ENCODE data around the gene LAMA3.

The LAMA3 gene

DNA sequence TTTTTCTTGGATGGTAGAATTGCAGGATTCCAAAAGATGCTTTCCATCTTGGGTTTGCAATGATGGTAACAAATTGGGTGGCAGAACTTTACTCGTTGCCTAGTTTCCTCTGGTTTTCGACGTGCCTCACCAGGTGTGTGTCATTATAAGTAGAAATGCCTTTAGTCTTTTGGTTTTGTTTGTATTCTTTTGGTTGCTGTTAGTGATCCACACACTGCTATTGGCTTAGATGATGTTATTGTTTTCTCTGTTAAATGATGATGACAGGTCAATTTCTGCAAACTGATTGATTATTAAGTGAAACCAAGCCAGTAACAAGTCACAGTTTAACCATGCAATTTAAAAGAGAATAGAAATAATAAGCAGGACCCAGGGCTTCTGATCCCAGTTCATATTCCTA, 6.1 kb upstream of the LAMA3 start:
- no peak overlapping the region for H3K9ac ChIP-seq
- TF ChIP-seq, protein P1, sequence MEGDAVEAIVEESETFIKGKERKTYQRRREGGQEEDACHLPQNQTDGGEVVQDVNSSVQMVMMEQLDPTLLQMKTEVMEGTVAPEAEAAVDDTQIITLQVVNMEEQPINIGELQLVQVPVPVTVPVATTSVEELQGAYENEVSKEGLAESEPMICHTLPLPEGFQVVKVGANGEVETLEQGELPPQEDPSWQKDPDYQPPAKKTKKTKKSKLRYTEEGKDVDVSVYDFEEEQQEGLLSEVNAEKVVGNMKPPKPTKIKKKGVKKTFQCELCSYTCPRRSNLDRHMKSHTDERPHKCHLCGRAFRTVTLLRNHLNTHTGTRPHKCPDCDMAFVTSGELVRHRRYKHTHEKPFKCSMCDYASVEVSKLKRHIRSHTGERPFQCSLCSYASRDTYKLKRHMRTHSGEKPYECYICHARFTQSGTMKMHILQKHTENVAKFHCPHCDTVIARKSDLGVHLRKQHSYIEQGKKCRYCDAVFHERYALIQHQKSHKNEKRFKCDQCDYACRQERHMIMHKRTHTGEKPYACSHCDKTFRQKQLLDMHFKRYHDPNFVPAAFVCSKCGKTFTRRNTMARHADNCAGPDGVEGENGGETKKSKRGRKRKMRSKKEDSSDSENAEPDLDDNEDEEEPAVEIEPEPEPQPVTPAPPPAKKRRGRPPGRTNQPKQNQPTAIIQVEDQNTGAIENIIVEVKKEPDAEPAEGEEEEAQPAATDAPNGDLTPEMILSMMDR (conservative IDR thresholded peaks at IDR 0.05; ENCODE audit: low read depth, low read length): no peak
- H3K36me3 ChIP-seq (ENCODE audit: insufficient read depth): no peaks in the 10 kb centered on the region
- H3K4me3 ChIP-seq (IDR thresholded peaks at IDR 0.05; ENCODE audit: insufficient read depth, low read depth, low read length): no peak overlapping the region
- H3K27me3 ChIP-seq (ENCODE audit: insufficient read depth, low read depth): no peaks in the 10 kb centered on the region
- H3K4me1 ChIP-seq (ENCODE audit: low read depth, poor library complexity, severe bottlenecking): peaks cover 2% of the 10 kb centered on the region
- H3K27ac ChIP-seq: no peak overlapping the region
- no peak overlapping the region for H3K4me2 ChIP-seq
- H3K79me2 ChIP-seq (ENCODE audit: insufficient read depth, low read depth): no peaks in the 10 kb centered on the region
- H2AFZ ChIP-seq (ENCODE audit: low read depth): no peak overlapping the region
- H4K20me1 ChIP-seq (ENCODE audit: insufficient read depth): no peaks in the 10 kb centered on the region

DNA sequence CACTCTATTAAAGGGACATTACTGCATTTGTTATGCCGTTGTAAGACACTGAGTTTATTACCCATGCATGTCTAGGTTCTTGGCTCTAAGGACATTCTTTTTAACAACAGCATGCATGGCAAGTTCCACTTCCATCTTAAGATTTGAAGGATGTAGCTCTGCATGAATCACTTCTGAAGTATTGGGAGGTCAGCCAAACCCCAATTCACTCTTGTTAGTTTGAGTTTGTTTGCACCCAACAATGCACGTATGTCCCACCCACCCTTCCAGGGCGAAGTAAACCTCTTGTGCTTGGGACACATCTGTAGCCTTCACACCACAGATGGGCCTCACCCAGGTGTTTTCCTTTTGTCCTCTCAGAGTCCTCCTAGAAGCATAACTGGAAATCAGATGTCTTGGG, 5.6 kb upstream of the LAMA3 start:
- no peak overlapping the region for H3K4me3 ChIP-seq (IDR thresholded peaks at IDR 0.05; ENCODE audit: insufficient read depth, low read depth, low read length)
- H3K4me2 ChIP-seq: no peak overlapping the region
- H2AFZ ChIP-seq (ENCODE audit: low read depth): no peak overlapping the region
- TF ChIP-seq, protein P1 (conservative IDR thresholded peaks at IDR 0.05; ENCODE audit: low read depth, low read length): no peak
- no peaks in the 10 kb centered on the region for H3K79me2 ChIP-seq (ENCODE audit: insufficient read depth, low read depth)
- H4K20me1 ChIP-seq (ENCODE audit: insufficient read depth): no peaks in the 10 kb centered on the region
- no peaks in the 10 kb centered on the region for H3K36me3 ChIP-seq (ENCODE audit: insufficient read depth)
- no peaks in the 10 kb centered on the region for H3K27me3 ChIP-seq (ENCODE audit: insufficient read depth, low read depth)
- no peak overlapping the region for H3K27ac ChIP-seq
- no peak overlapping the region for H3K9ac ChIP-seq
- H3K4me1 ChIP-seq (ENCODE audit: low read depth, poor library complexity, severe bottlenecking): peaks cover 7% of the 10 kb centered on the region

DNA sequence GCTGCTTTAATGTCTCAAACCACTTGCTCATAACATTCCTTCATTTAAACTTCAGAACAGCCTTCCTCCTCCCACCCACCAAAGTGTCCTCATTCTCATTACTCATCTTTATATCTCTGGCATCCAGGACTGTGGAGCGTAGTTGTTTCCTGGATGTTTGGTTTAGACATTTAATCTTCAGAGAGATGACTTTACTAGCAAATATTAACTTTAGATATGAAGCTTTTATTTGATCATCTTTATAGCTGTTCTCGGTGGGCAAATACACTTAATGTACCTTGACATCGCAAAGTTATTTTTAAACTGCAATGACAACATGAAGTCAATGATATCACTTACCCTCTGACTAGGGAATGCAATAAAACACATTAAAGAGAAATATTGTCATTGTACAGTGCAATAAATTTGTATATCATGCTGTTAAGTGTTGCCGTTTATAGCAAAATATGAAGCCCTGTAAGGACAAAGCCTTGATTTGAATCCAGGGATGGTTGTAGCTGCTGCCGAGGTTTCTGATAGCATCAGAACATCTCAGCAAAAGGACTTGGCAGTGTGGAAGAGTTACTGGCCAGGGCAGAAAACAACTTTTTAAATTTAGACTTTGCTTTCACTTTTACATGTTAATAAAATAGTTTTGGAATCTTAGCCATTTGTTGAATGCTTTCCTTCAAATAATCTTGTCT, 4.6 kb upstream of the LAMA3 start:
- no peaks in the 10 kb centered on the region for H3K79me2 ChIP-seq (ENCODE audit: insufficient read depth, low read depth)
- no peak overlapping the region for H3K9ac ChIP-seq
- H2AFZ ChIP-seq (ENCODE audit: low read depth): no peak overlapping the region
- no peaks in the 10 kb centered on the region for H3K27me3 ChIP-seq (ENCODE audit: insufficient read depth, low read depth)
- H3K4me1 ChIP-seq (ENCODE audit: low read depth, poor library complexity, severe bottlenecking): peaks cover 7% of the 10 kb centered on the region
- H3K27ac ChIP-seq: no peak overlapping the region
- H3K4me3 ChIP-seq (IDR thresholded peaks at IDR 0.05; ENCODE audit: insufficient read depth, low read depth, low read length): no peak overlapping the region
- H4K20me1 ChIP-seq (ENCODE audit: insufficient read depth): no peaks in the 10 kb centered on the region
- TF ChIP-seq, protein P1 (conservative IDR thresholded peaks at IDR 0.05; ENCODE audit: low read depth, low read length): no peak
- no peaks in the 10 kb centered on the region for H3K36me3 ChIP-seq (ENCODE audit: insufficient read depth)
- no peak overlapping the region for H3K4me2 ChIP-seq

DNA sequence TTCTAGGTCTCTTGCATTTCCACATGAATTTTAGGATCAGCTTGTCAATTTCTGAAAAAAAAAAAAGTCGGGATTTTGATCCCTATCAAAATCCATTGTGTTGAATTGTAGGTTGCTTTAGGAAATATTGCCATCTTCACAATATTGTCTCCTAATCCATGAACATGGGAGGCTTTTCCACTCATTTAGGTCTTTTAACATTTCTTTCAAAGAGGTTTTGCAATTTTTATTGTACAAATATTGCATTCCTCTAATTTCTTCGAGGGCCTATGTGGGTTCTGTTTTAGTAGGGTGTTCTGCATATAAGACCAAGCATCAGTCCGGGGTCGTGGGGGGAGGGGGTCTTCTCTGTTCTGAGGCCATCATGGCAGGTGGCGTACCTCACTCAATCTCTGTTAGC, 725 bp upstream of the LAMA3 start:
- Histone ChIP-seq H3K79me2 (ENCODE audit: insufficient read depth, low read depth) (no peaks in the 10 kb centered on the region), H3K27me3 (ENCODE audit: insufficient read depth, low read depth) (no peaks in the 10 kb centered on the region), H4K20me1 (ENCODE audit: insufficient read depth) (no peaks in the 10 kb centered on the region), H3K4me1 (ENCODE audit: low read depth, poor library complexity, severe bottlenecking) (peaks cover 7% of the 10 kb centered on the region), H2AFZ (ENCODE audit: low read depth) (peak overlapping the region; percentile 74; the same call in 1 of the 2 replicates), H3K4me3 (IDR thresholded peaks at IDR 0.05; ENCODE audit: insufficient read depth, low read depth, low read length) (no peak overlapping the region), H3K9ac (no peak overlapping the region; the same call in 1 of the 2 replicates), H3K36me3 (ENCODE audit: insufficient read depth) (no peaks in the 10 kb centered on the region), H3K27ac (no peak overlapping the region), H3K4me2 (peak overlapping the region; percentile 74)
- TF ChIP-seq, protein P1 (conservative IDR thresholded peaks at IDR 0.05; ENCODE audit: low read depth, low read length): no peak

Data from KMS-11 (cell line).